ENCODE measurements around the gene HCAR1. TPM values are rescaled to one million over a fixed set of nuclear protein-coding genes. Genes with fewer than 3 reads are reported as not detected.

HCAR1 gene
- total RNA-seq, 1 experiment from 2014 or later = not detected

DNA sequence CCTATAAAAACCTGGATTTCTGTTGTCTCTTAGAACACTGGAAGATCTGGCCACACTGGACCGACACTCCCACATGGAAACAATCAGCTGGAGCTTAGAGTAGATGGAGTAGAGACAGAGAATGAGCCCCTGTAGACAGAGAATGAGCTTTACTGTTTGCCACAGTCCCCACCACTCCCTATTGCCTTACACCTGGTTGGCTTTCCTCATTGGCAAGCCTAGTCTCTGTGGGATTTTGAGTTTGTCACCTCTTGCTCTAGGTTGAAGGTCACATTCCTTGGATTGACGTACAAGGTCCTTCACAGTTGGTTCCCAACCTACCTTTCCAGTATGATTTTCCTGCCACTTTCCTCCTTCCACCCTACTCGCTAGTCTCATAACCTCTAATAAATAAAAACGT lies 2.0 kb upstream of the HCAR1 start:
- no peak for DNase-seq (ENCODE audit: unreplicated experiment)
- Mint-ChIP-seq H3K27me3 (ENCODE audit: insufficient read depth, unreplicated experiment) (no peaks in the 10 kb centered on the region), H3K9me3 (ENCODE audit: unreplicated experiment) (no peaks in the 10 kb centered on the region), H3K4me1 (ENCODE audit: insufficient read depth, unreplicated experiment) (no peaks in the 10 kb centered on the region), H3K27ac (ENCODE audit: low read depth, unreplicated experiment) (no peak overlapping the region), H3K4me3 (ENCODE audit: unreplicated experiment) (no peak overlapping the region), H3K36me3 (ENCODE audit: insufficient read depth, unreplicated experiment) (no peaks in the 10 kb centered on the region)
- BruUV-seq (replicated peaks) = no TSS peak
- no peak for TF ChIP-seq CTCF (IDR thresholded peaks at IDR 0.05; ENCODE audit: unreplicated experiment)
- ChIA-PET CTCF (no interaction called here), POLR2A (no interaction called here)
- intact Hi-C loops (cut with micrococcal nuclease) = no loop called here

DNA sequence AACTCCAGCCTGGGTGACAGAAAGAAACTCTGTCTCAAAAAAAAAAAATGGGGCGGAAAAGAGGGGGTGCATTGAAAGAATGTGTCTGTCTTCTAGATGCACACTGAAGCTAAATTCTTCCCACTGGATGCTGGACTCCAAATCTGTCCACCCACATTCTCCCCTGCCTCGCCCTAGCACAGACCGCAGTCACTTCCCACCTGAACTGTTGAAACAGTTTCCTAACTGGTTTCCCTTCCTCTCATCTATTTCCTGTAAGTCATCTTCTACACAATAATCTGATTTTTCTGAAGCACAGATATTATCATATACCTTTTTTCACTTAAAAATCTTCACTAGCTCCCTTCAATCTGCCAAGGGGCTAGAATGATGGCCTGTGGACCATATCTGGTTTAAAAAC lies 1.5 kb upstream of the HCAR1 start:
- Mint-ChIP-seq H3K4me1 (ENCODE audit: insufficient read depth, unreplicated experiment) (no peaks in the 10 kb centered on the region), H3K27me3 (ENCODE audit: insufficient read depth, unreplicated experiment) (no peaks in the 10 kb centered on the region), H3K9me3 (ENCODE audit: unreplicated experiment) (no peaks in the 10 kb centered on the region), H3K4me3 (ENCODE audit: unreplicated experiment) (no peak overlapping the region), H3K27ac (ENCODE audit: low read depth, unreplicated experiment) (no peak overlapping the region), H3K36me3 (ENCODE audit: insufficient read depth, unreplicated experiment) (no peaks in the 10 kb centered on the region)
- no TSS peak for BruUV-seq (replicated peaks)
- CTCF ChIA-PET = no interaction called here
- intact Hi-C loops (cut with micrococcal nuclease) = no loop called here
- DNase-seq (ENCODE audit: unreplicated experiment) = no peak
- POLR2A ChIA-PET = no interaction called here
- no peak for TF ChIP-seq CTCF (IDR thresholded peaks at IDR 0.05; ENCODE audit: unreplicated experiment)

GRCh38 chr12:122729583-122730214 lies 945 bp downstream of the HCAR1 start:
- no peak for TF ChIP-seq CTCF (IDR thresholded peaks at IDR 0.05; ENCODE audit: unreplicated experiment)
- BruUV-seq (replicated peaks) = no TSS peak
- ChIA-PET CTCF (interaction anchor here (0.7 kb wide), 1 partner anchor 23 kb away, joined by 3 read pairs; the partner anchor contains the start of gene DENR), POLR2A (interaction anchor here (0.5 kb wide), 1 partner anchor 42 kb away, joined by 4 read pairs; no protein-coding TSS in a partner anchor)
- intact Hi-C loops (cut with micrococcal nuclease) = no loop called here
- Mint-ChIP-seq H3K4me3 (ENCODE audit: unreplicated experiment) (no peak overlapping the region), H3K36me3 (ENCODE audit: insufficient read depth, unreplicated experiment) (no peaks in the 10 kb centered on the region), H3K27me3 (ENCODE audit: insufficient read depth, unreplicated experiment) (no peaks in the 10 kb centered on the region), H3K4me1 (ENCODE audit: insufficient read depth, unreplicated experiment) (peaks cover 7% of the 10 kb centered on the region), H3K9me3 (ENCODE audit: unreplicated experiment) (no peaks in the 10 kb centered on the region), H3K27ac (ENCODE audit: low read depth, unreplicated experiment) (no peak overlapping the region)
- DNase-seq (ENCODE audit: unreplicated experiment) = no peak

- no peak for TF ChIP-seq CTCF (IDR thresholded peaks at IDR 0.05; ENCODE audit: unreplicated experiment)
- DNase-seq (ENCODE audit: unreplicated experiment) = peak; percentile 69
- peak overlapping the region; percentile 84 for H3K27ac Mint-ChIP-seq (ENCODE audit: low read depth, unreplicated experiment)
- peaks cover 14% of the 10 kb centered on the region for H3K4me1 Mint-ChIP-seq (ENCODE audit: insufficient read depth, unreplicated experiment)
- POLR2A ChIA-PET = interaction anchor here (0.9 to 1.9 kb wide), 3 partner anchors 21 to 87 kb away, joined by 3 to 4 read pairs (median 3); no protein-coding TSS in a partner anchor
- no peak overlapping the region for H3K4me3 Mint-ChIP-seq (ENCODE audit: unreplicated experiment)
- intact Hi-C loops (cut with micrococcal nuclease) = no loop called here
- H3K27me3 Mint-ChIP-seq (ENCODE audit: insufficient read depth, unreplicated experiment) = no peaks in the 10 kb centered on the region
- BruUV-seq (replicated peaks) = no TSS peak
- no peaks in the 10 kb centered on the region for H3K36me3 Mint-ChIP-seq (ENCODE audit: insufficient read depth, unreplicated experiment)
- CTCF ChIA-PET = interaction anchor here (0.6 kb wide), 1 partner anchor 55 kb away, joined by 5 read pairs; no protein-coding TSS in a partner anchor
- H3K9me3 Mint-ChIP-seq (ENCODE audit: unreplicated experiment) = no peaks in the 10 kb centered on the region
Observed at GRCh38 chr12:122726080-122726558, 4.5 kb downstream of the HCAR1 start.

Data from MCF 10A (cell line).